ENCODE data around the gene ANKRD50. TPM values are rescaled to one million over a fixed set of nuclear protein-coding genes. Genes with fewer than 3 reads are reported as not detected.
A peak's percentile ranks its signal among the peaks of the same experiment; 100 is the strongest.

ANKRD50 gene, protein sequence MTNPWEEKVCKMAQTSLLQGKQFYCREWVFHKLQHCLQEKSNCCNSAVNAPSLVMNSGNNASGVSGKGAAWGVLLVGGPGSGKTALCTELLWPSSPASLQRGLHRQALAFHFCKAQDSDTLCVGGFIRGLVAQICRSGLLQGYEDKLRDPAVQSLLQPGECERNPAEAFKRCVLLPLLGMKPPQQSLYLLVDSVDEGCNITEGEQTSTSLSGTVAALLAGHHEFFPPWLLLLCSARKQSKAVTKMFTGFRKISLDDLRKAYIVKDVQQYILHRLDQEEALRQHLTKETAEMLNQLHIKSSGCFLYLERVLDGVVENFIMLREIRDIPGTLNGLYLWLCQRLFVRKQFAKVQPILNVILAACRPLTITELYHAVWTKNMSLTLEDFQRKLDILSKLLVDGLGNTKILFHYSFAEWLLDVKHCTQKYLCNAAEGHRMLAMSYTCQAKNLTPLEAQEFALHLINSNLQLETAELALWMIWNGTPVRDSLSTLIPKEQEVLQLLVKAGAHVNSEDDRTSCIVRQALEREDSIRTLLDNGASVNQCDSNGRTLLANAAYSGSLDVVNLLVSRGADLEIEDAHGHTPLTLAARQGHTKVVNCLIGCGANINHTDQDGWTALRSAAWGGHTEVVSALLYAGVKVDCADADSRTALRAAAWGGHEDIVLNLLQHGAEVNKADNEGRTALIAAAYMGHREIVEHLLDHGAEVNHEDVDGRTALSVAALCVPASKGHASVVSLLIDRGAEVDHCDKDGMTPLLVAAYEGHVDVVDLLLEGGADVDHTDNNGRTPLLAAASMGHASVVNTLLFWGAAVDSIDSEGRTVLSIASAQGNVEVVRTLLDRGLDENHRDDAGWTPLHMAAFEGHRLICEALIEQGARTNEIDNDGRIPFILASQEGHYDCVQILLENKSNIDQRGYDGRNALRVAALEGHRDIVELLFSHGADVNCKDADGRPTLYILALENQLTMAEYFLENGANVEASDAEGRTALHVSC (N-terminal part only)
- 88.4 and 91.9 TPM in 2 replicates for total RNA-seq

DNA sequence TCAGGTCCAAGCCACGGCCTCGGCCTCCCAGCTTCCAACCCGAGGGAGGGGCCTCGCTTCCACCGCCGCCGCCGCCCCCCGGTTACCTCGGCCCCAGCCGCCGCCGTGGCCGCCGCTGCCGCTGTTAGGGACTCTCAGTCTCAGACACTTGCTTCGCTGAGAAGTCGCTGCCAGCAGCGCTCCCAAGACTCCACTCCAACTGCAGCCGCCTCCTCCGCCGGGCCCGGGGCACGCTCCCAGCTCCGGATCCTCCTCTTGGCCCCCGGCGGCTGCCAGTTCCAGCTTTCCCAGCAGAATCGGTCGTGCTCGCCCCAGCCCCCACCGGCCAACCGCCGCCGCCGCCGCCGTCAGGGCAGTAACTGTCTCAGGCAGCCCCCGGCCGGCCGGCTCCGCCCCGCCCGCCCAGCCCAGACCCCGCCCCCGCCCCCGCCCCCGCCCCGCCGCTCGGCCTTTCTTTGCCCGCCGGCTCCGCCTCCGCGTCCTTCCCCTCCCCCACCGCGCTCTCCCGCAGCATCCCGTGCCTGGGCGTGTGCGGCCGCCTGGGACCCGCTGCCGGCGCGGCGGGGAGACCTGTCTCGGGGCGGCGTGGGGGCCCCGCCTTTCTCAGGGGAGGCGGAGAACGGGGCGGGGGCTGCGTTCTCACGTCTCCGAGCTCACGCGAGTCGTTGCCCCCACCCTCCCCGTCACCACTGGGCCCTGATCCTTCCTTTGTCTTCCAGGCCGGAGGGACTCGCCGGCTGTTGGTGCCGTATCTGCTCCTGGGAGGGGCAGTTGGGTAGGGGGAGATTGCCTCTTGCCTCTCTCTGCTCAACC lies at the start of gene ANKRD50:
Gene ANKRD50, minus strand, starts transcription at position 361 of the 813 bp plus-strand sequence. CDS start 2,221 bp downstream, outside the sequence.
- DNase-seq (ENCODE audit: low read depth, low spot score), result peak; percentile 91

DNA sequence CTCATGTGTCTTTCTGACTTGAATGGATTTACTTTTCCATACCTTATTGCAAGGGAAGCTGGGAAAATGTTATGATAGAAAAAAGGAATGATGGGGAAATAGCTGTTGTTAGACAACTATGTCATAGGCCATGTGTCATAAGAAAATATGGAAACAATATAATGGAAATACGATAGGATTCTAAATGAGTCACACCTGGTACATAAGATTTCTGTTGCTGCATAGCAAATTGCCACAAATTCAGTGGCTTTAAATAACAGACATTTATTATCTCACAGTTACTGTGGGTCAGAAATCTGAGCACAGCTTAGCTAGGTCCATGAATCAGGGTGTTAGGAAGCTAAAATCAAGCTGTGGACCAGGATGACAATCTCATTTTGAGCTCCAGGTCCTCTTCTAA lies 44.6 kb upstream of the ANKRD50 start:
- DNase-seq (ENCODE audit: low read depth, low spot score), result no peak

DNA sequence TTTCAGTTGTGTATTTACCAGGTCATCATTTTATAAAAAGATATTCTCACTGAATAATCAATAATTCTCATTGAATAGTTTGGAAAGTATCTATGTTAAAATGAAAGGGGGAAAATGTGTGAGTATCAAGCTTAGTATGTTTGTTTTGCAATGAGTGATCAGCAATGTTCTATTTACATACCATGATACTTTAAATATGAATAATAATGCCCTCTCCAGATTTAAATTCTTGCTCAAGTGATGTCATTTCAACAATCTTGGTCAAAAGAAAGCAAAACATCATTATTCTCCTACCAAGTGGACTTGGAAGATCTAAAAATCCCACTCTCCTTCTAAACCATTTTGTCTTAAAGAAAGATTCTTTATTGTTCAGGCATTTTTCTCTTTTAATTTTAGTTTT lies 42.1 kb upstream of the ANKRD50 start:
- no peak for DNase-seq (ENCODE audit: low read depth, low spot score)

DNA sequence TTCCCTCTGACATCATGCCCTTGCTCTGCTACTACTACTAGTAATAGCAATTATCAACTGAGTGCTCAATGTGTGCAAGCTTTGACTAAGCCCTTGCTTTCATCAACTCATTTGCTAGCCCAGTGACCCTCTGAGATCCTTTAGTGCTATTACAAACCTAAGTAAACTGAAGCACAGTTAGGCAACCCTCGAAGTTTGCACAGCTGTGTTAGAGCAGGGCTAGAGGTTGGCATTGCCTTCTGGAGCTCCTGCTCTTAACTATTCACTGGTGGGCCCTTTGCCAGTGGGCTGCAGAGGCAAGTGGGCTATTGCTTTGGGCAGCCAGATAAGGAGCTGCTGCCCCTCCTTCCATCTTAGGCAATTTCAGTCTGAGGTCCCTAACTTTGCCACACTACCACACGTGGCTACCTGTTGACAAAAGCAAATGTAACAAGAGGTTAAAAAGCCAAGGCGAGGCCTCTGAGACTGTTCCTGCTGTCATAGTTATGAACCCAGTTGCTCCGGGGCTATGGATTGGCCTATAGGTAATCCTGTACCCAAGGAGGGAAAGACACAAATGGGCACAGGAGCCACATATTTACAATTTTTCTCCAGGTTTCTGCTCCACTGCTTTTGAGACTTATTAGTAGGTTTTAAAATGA lies 41.5 kb upstream of the ANKRD50 start:
- no peak for DNase-seq (ENCODE audit: low read depth, low spot score)

DNA sequence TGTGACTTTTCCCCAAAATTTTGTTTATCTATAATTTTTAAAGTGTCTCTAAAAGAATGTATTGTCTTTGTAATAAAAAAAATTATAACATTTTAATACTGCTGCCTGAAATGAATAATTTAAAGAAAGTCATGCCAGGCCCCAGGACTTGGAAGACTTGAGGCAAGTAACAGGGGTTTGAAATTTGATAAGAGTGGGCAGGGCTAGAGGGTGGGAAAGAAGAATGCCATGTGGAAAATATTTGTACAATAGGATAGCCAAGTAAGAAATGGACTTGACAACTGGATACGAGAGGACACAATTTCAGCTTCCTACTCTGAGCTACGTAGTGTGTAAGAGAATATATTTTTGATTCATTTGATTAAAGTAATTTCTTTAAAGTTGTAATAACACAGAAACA lies 36.9 kb upstream of the ANKRD50 start:
- no peak for DNase-seq (ENCODE audit: low read depth, low spot score)

DNA sequence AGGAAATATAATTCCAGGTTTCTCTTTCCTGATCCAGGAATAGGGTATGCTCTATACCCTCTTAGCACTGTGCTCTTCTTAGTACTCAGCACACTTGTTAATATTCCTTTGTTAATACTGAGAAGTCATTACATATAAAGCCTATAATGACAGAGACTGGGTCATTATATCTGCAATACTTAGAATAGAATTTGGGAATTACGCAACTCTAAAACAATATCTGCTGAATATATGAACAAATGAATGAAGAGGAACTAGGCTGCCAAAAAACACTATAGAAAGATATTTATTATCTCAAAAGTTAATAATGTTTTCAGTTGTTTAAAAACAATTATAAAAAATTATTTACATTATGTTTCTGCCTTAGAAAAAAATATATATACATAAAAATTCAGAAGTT lies 36.4 kb upstream of the ANKRD50 start:
- no peak for DNase-seq (ENCODE audit: low read depth, low spot score)

DNA sequence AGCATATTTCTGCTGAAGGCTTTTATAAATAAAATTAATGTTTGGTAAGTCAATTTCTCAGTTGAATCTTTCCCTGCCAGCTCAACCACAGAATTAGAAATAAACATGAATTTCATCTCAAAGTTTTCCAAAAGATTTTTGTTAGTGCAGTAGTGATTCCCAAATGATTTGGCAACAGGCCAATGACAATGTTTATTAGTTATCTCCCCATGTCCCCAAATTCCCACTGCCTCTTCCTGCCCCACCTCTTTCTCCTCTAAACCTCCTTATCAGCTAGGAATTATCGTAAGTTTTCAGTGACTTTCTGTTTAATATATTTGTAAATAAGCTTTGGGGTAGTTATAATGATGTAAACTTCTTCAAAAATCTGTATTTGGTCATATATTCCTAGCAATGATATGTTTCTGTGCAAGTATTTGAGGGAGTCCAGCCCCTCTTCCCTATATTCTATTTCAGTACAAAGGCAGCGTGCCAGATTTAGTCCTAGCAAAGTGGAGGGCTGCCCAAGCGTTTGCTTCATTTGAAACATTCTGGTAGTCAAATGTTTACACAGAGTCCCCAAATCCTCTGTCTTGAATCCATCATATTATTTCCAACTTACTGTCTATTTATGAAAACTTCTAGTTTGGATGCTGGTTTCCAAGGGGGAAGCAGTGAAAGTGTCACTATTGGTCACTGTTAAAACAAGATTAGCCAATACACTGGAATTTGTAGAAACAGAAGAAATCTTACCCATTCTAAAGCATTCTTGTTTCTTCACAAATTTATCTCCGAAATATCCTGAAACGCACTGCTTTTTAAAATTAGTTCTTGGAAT lies 33.7 kb upstream of the ANKRD50 start:
- no peak for DNase-seq (ENCODE audit: low read depth, low spot score)

DNA sequence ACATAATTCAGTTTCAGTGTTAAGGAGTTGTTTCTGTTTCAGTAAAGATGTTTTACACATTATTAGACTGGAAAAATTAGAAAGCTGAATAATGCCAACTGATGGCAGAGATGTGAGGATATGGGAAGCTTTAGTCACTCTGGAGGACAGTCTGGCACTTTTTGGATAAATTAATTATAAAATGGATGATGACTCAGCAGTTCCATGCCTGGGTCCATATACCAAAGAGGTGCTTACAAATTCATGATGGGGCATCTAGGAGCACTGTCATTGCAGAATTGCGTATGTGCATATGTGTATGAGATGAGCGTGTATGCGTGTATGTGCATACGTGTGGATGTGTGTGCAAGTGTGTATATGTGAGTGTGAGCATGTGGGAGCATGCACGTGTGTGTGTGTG lies 31.2 kb upstream of the ANKRD50 start:
- DNase-seq (ENCODE audit: low read depth, low spot score), result no peak

DNA sequence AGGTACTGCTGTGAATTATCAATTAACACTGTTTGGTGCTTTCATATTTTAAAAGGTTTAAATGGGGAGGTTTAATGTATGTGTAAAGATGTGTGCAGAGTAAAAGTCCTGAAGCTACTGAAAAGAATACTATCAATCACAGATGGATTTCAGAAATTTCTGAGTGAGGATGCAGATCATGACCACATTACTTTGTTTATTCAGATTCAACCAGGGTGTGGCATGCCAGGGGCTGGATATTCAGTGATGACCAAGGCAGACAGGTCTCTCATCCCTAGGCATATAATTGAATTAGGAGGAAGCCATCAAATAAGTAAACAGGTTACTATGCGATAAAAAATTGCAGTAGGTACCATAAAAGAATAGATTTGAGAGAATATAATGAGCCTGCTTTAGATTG lies 28.0 kb upstream of the ANKRD50 start:
- DNase-seq (ENCODE audit: low read depth, low spot score), result no peak

DNA sequence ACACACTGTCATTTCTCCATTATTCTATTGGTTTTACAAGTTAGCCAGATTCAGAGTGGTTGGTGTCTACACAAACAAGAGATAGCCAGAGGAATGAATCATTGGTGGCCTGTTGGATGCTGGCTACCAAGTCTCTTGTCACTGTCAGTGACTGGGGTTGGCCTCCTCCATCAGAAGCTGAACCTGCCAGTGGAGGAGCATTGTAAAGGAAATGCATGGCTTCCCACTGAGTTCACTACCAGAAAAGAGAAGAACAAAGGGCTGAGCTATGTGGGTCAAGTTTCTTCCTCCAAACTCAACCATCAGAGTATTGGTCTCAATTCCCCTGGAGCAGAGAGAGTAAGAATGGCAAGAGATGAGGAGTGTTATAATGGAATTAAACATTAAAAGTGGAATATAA lies 26.5 kb upstream of the ANKRD50 start:
- no peak for DNase-seq (ENCODE audit: low read depth, low spot score)

DNA sequence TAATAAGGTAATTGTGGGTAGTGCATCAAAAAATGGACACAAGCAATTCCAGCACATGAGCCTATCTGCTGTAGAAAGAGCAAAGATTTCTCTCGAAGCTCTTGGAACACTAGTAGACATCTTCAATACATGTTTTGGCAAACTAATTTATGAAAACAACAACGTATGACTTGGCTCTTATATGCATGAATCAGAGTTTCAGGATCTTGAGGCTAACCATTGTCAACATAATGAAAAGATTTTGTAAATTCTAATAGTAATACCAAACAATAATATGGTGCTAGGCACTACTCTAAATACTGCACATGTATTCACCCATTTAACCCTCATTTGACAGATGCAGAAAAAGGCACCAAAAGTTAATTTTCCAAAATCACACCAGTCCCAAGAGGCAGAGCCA lies 25.1 kb upstream of the ANKRD50 start:
- no peak for DNase-seq (ENCODE audit: low read depth, low spot score)

DNA sequence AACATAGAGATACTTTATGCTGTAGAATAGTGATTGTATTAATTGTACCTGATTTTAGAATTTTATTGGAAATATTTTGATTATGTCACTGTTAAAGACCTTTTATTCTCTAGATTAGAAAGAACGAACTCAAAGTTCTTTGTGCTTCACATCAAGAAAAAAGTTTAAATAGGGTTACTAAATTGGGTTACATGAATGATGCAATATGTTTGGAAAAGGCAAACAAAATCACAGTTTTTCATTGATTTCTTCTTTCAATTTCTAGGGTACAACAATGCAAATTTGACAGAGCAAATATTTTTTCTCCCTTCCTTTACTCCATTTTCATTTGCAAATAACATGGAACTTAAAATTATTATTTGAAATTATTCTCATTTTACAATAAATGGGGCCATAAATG lies 24.0 kb upstream of the ANKRD50 start:
- DNase-seq (ENCODE audit: low read depth, low spot score), result no peak

DNA sequence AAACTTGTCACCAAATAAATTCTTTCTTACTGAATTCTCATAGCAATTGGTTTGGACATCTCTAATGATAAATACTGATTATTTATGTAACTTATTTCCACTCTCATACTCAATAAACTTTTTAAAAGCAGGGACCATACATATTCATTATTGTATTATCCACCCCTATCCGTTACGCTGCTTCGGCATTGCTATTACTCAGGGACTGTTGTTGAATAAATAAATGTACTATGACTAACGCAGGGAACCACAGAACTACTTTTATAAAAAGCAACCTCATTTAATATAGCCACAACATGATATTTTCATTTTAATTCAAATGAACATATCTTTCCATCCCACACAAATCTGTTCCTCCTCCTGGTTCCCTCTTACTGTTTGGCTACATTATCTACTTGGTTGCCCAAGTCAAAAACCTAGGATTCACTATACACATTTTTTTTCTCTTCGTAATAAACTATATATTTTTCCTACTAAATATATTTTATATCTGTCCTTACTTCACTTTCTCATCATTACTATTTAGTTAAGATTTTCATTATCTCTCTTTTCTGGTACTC lies 14.9 kb upstream of the ANKRD50 start:
- DNase-seq (ENCODE audit: low read depth, low spot score), result no peak

DNA sequence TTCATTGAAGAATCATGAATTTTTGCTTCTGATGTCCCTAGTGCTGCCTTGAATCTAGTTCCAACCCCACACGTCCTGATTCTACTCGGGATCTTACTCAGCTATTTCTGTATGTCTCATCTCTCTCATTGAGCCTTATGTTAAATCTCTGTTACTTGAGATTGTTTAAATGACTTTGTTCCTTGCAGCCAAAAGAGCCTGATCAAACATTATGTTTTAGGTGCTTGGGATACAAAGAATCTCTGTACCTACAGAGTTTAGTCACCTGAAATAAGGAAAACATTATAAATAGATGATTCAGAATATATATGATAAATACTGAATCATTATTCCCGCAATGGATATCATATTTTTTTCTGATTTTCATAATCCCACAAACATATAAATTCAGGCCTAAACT lies 13.7 kb upstream of the ANKRD50 start:
- no peak for DNase-seq (ENCODE audit: low read depth, low spot score)

DNA sequence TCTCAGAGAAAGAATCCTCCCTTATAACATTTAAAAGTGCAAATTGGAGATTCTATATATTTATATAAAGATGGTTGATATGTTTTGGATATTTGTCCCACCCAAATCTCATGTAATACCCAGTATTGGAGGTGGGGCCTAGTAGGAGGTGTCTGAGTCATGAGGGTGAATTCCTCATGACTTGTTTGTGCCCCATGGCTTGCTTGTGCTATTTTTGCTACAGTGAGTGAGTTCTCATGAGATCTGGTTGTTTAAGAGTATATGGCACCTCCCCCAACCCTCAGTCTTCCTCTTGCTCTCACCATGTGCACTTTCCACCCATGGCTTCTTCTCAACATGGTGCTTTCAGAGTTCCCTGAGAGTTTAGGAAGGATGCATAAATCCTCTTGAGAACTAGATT lies 9.5 kb upstream of the ANKRD50 start:
- no peak for DNase-seq (ENCODE audit: low read depth, low spot score)

DNA sequence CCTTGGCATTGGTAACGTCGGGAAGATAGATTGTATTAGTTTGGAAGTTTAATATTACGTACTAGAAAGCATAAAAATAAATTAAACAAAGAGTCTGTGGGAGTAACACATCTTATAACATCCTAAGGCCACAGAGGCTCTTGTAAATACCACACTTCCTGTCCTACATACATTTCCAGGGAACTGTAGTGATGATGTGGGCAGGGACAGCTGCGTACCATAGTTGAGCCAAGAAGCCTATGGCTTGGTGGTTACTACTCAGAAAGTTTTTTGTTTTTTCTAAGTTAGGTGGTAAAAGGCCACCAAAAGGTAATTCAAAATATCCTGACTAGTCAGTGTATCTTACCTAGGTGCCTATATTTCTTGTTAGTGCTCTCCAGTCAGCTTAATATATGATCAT lies 4.6 kb upstream of the ANKRD50 start:
- DNase-seq (ENCODE audit: low read depth, low spot score), result no peak

DNA sequence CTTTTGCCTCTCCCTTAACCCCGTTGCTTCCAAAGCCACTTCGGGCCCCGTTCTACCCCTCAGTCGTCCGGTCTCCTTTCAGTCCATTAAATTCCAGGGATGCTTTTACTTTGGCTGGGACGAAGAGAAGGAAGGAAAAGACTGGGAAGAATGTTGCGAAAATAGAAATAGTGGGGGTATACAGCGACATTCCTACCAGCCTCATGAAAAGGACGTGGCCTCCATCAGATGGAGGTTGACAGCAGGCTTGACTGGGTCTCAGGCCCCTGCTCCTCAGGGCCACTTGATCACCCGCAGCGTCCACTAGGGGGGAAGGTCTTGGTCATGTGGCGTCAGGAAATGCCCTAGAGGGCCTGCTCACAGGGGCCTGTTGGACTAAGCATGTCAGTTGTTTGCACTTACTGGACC lies 657 bp upstream of the ANKRD50 start:
- DNase-seq (ENCODE audit: low read depth, low spot score), result peak; percentile 57

DNA sequence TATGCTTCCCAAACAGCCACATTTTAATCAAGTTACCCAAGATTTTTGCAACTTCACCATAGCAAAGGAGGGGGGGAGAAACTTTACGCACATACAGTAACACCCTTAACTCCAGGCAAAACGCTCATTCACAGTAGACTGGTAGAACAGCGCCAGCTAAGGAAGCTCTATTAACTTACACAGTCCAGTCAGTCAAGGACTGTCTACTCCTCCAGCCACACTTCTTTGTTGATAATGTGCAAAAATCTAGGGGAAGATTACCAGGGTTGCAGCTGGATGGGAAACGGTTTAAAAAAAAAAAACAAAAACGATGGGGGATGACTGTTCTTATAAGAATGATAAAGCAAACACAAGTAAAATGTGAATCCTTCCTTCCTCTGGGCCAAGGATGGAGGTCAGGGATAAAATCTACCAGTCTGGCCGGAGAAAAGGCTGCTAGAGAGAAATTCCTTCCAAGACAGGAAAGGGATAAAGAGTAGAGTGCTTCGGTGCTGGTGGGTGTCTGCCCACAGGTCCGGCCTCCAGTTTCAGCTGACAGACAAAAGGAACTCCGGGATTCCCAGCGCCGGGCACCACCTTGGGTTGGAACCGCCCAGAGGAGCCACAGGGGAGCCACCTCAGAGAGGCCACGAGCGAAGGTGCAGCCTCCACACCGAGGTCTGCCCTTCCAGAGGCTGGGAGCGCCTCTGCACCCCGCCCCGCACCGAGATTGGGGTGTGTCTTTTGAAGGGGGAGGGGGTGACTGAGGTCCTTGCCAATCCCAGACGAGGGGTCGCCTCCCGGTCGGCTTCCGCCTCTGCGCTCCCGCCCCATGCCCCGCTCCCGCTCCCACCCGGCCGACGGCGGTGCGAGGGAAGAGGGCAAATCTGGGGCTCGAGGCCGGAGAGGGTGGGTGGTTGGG lies 811 bp downstream of the ANKRD50 start:
- peak; percentile 45 for DNase-seq (ENCODE audit: low read depth, low spot score)

DNA sequence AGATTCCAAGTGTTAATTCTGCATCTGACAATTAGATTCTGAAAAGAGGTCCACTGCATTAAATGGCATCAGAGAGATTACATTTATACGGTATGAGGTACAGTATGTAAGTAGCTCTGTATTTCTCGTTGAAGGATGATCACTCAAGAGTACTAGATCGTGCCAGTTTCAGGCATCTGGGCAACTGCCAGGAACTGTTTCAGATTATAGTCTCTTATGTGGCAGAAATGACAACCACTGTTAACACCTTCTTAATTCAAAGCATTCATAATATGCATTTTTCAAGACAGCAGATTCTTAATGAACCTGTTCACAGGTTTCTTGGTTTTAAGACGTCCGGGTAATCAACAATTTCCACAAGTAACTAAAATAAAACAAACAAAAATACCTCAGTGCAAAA lies 1.6 kb downstream of the ANKRD50 start:
- no peak for DNase-seq (ENCODE audit: low read depth, low spot score)

Measured in pulmonary artery endothelial cell (primary cell).